Measurements from ENCODE around the gene HOXA6.

GRCh38 chr7:27162561-27163287, 15.2 kb upstream of the HOXA6 start:
- no peak for TF ChIP-seq CTCF (IDR thresholded peaks at IDR 0.05; ENCODE audit: poor library complexity, severe bottlenecking)
- no peak for TF ChIP-seq POLR2AphosphoS5 (IDR thresholded peaks at IDR 0.05)
- no peak for TF ChIP-seq EP300 (conservative IDR thresholded peaks at IDR 0.05; ENCODE audit: poor library complexity, severe bottlenecking)
- no peak for TF ChIP-seq SMC3 (conservative IDR thresholded peaks at IDR 0.05; ENCODE audit: poor library complexity)
- TF ChIP-seq REST (IDR thresholded peaks at IDR 0.05; ENCODE audit: borderline replicate concordance) = no peak
- no peak for TF ChIP-seq EZH2 (IDR thresholded peaks at IDR 0.05; ENCODE audit: borderline replicate concordance, insufficient read depth, low read length, poor library complexity, severe bottlenecking)
- no peak for TF ChIP-seq TAF1 (IDR thresholded peaks at IDR 0.05; ENCODE audit: low read depth)

Data from neural cell (in vitro differentiated cells).